A204.1 (cell line): ENCODE measurements around the gene DLGAP4.
"Not testable (repeated sequence)": the region's sequence is repeated elsewhere in the genome, so short reads cannot be mapped to it uniquely, and the experiment has no call there.

Experiments
- FAIRE-seq: peaks from 2 replicates; lab custom pipeline; 2012; peaks lifted over from hg19 to GRCh38; lab: Jason Lieb, UNC

The DLGAP4 gene

DNA sequence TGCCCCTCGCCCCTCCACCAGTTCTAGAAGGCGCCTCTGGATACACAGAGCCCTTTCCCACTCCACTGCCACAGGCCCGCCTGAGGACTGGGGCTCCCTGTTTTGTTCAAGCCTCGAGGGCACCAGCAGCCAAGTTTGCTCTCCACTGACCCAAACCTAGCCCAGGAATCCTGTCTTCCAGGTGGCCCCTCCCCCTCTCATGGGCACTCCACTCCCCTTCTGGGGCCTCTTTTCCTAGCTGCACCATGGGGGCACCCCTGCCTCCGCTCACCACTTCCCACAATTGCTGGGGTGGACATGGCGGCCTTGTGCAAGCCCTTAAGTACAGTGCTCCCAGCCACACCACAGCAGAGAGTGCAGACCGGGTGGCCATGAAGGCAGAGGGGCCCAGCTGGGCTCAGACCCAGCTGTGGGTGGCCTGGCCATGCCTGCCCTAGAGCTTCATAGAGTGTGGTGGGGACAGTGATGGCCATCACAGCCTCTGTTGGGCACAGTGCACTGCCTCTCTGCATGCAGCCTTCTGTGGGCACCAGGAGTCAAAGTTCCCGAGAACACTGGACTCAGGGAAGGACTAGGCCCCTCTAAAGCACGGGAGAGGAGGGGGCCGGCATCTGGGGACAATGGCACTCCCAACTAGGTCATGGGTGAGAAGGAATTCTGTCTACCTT lies 236.5 kb downstream of the DLGAP4 start:
- FAIRE-seq = no peak

DNA sequence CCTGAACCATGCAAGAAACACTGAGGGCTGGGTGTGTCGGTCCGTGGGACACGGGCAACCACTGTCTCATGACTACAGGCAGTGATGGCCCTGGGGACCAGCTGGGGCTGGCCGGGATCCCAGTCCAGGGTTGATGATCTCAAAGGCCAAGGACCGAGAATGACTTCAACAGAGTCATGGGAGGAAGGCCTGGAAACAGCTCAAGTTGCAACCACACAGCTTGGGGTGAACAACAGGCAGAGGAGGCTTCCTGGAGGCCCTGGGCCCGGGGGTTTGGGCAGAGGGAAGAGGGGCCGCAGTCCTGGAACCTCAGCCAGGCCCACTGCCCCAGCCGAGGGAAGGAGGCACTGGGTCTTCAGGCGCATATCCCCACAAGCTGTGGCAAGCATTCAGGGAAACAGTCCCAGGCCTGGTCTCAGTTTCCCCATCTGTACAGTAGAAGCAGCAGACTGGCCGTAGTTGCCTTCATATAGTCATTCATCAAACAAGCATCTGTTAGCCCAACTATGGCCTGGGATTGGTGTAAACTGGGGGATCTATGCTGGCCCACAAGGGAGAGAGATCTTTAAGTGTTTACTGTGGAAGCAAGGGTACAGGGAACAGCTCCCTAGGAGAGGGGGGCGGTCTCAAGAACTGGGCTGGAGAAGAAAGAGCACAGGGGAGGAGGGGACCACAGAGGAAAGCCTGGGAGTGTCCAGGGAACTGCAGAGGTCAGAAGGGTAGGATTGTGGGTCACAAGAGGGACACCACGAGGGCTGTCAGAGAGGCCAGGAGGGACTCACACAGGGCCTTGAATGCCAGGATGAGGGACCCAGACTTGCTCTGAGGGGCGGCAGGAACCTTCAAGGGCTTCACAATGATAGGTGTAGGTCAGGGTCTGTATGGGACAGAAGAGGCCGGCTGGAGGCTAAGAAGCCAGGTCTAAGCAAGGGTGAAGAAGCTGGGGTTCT lies 237.3 kb downstream of the DLGAP4 start:
- FAIRE-seq = no peak

DNA sequence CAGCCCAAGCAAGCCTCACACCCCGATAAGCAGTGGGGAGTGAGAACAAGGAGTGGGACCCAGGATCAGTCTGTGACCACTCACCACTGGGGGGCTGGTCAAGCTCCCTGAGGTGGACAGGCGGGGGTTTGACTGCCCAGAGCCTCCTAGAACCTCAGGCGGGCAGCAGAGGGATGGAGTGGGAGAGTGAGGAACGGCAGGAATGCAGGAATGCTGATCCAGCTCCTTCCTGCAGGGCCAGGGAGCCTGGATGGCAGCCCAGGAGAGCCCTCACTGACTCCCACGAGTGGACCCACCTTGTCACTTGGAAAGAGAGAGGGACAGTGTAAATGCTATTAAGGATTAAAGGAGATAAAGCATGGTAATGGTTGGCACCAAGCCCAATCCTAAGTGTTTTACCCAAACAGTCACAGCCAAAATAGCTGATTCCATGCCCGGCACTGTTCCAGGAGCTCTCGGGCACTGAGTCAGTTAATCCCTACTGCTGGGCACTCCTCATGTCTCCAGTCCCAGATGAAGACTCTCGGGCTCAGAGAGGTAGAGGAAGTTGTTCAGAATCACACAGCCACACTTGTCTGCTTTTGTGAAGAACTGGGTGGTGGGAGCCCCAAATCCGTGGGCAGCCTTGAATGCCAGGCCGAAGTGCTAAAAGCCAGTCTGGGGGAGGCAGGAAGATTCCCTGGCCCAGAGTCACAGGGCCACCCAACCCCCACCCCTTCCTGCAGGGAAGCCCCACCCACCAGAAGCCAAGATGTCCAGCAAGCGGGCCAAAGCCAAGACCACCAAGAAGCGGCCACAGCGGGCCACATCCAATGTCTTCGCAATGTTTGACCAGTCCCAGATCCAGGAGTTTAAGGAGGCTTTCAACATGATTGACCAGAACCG lies 238.2 kb downstream of the DLGAP4 start:
- no peak for FAIRE-seq

DNA sequence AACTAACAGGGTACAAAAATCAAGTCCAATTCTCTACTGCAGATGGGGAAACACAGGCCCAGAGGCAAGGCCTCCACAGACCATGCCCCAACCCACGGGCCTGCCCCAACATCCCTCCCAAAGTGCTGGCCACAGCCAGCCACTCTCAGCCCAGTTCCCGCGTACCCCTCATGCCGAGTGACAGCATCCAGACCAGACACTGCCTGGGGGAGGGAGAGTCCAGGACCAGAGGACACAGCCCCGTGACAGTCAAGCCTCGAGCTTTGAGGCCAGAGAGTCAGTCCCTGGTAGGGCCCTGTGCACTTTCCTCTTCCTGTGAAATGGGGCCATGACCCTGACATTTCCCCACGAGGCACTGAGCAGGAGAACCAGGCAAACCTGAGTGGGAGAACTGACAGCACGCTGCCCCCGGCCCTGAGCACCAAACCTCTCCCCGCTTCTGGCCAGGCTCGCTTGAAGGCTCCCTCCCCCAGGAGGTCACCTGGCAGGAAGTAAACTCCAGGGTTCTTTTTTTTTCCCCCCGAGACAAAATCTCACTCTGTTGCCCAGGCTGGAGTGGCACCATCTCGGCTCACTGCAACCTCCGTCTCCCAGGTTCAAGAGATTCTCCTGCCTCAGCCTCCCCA lies 240.1 kb downstream of the DLGAP4 start:
- FAIRE-seq = no peak

DNA sequence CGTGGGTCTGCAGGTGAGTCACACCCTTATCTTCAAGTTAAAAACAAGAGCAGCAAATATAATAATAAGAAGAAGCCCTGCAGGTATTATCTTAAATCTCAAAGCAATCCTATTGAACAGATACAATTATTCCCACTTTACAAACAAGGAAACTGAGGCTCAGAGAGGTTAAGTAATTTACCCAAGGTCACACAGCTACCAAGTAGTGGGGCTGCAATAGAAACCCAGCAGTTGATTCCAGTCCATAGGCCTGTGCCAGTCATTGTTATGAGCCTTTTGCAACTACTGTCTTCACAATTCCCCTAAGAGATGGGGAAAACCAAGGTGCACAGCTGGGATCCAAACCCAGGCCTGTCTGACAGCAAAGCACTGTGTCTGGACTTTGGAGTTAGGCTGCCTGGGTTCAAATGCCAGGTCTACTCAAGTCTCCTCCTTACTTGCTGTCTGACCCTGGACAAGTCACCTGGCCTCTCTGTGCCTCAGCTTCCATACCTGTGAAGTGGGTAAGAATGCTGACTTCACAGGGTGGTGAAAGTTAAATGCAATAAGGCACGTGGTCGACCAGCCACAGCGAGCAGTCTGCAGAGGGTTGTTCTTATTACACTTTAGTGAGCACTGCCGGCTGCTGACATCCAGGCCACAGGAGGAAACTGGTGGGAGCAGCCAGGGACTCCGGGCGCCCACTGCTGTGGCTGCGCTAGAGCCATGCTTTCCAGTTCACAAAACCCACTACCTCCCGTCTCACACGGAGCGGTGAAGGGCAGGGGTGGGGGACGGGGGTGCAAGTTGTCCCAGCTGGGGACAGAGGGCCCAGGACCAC lies 241.3 kb downstream of the DLGAP4 start:
- no peak for FAIRE-seq

DNA sequence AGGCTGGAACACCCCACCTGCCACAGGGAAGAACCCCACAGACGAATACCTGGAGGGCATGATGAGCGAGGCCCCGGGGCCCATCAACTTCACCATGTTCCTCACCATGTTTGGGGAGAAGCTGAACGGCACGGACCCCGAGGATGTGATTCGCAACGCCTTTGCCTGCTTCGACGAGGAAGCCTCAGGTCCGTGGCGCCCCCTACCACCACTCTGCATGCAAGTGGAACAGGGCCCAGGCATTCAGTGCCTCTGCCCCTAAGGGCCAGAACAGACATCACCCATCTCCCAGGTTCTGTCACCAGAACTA lies 241.8 kb downstream of the DLGAP4 start:
- FAIRE-seq = no peak

DNA sequence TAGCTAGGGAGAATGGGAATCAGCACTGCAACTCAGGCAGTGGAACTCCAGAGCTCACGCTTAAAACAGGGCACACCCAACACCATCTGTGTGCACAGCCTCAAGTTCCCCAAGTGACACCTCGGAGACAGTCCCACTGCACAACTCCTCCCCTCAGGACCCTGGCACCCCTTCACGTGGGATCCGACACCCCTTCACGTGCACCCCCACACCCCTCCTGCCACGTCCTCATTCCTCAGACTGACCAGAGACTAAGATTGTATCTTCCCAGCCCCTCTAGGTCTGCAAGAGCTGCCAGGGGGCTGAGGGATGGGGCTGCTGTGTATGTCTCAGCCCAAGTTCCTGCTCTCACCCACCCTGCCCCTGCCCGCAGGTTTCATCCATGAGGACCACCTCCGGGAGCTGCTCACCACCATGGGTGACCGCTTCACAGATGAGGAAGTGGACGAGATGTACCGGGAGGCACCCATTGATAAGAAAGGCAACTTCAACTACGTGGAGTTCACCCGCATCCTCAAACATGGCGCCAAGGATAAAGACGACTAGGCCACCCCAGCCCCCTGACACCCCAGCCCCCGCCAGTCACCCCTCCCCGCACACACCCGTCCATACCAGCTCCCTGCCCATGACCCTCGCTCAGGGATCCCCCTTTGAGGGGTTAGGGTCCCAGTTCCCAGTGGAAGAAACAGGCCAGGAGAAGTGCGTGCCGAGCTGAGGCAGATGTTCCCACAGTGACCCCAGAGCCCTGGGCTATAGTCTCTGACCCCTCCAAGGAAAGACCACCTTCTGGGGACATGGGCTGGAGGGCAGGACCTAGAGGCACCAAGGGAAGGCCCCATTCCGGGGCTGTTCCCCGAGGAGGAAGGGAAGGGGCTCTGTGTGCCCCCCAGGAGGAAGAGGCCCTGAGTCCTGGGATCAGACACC lies 242.8 kb downstream of the DLGAP4 start:
- FAIRE-seq = no peak

DNA sequence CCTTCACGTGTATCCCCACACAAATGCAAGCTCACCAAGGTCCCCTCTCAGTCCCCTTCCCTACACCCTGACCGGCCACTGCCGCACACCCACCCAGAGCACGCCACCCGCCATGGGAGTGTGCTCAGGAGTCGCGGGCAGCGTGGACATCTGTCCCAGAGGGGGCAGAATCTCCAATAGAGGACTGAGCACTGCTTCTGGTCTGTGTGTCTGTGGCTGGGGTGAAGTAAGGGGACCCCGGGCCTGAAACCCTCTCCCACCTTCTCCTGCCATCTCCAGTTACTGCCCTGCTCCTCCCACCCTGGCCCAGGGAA lies 243.4 kb downstream of the DLGAP4 start:
- FAIRE-seq = no peak

DNA sequence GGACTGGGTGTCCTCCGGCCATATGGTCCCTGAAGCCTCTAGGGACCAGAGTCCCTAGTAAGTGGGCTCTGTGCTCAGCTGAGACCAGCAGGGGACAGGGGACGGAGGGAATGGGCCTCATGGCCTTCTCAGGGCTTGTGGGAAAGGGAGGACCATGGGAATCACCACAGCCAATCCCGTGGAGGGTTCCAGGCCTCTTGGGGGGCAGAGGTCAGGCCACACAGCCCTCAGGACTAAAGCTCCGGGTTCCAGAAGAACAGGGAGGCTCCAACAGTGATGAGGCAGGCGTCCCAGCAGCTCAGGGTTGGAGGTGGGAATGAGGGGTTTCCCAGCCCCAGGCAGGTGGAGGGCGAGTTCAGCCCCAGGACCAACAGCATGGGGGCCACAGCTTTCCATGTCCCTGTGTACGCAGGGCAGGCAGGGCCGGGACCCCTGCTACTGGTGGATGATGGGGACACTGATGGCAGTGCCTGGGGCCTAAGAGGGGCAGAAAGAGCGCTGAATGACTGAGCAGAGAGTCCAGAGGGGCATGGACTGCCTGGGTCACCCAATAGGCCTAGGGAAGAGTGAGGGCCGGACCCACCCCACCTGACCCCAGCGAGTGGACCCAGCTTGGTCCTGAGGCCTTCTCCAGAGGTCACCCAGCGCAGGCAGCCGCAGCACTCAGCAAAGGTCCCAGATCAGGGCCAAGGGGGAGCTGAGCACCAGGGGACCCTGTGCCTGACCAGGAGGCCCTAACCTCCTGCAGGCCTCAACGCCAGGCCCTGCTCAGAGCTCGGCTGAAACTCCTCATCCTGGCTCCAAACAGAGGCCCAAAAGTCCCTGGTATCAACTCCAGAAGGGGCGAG lies 244.0 kb downstream of the DLGAP4 start:
- FAIRE-seq = no peak

DNA sequence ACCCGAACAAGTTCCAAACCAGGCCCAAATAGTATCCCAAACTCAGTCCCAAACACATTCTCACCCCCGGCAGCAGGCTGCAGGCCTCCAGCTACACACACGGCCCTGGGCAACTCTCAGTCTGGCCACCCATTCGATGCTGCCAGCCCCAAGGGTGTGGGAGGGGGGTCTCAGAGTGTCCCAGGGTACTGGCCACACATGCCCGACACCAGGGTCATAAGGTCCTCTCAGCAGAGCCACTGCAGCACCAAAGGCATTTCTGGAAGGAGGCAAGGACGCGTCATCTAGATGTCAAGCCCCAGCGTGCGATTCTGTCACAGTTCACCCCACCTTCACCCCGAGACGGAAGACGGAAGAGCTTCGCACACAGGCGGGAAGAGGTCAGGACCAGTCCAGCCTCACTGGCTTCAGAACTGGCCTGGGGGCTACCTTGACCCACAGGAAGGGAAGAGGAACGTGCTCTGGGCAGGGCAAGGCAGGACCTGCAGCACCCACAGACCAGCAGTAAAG lies 244.7 kb downstream of the DLGAP4 start:
- no peak for FAIRE-seq

DNA sequence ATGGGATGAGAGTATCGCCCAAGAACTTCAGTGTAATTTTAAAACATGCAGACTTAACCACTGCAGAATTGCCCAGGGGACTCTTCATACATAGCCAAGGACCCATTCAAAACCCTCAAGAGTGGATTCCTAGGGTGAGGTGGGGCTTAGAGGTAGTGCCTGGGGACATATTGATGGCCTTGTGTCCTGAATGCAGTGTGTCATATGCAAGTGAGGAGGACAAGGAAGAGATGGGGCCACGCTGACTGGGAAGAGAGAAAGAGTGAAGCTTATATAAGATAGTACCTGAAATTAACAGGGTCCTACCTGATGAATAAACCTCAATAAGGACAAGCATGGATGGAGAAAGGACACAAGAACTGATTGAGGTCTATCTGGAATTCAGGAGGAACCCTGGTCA lies 249.1 kb downstream of the DLGAP4 start:
- FAIRE-seq = no peak

DNA sequence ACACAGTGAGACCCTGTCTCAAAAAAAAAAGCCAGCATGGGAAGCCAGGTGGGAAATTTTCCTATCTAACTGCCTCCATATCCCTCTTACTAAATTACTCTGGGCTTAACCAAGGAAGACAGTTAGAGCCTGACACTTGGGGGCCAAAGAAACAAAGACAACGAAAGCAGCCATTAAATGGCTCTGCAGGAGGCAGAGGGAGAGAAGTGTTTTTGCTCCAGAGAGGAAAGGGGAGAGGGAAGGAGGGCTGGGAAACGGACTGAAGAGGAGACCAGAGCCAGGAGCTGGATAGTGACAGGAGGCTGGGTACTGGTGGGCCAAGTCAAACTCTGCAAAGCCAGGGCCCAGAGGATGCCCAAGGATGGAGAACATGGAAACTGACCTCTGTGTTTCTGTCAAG lies 256.6 kb downstream of the DLGAP4 start:
- FAIRE-seq = no peak

DNA sequence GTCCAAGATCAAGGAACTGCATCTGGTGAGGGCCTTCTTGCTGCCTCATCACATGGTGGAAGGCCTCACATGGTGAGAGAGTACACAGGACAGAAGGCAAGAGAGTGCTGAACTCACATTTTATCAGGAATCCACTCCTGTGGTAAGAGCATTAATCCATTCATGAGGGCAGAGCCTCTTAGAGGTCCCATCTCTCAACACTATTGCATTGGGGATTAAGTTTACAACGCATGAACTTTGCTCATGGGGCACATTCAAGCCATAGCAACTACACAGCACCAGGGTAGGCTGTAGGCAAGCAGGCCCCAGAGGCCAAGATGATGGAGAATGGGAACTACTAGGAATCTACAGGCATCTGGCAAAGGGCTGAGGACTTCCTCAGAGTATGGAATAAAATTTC lies 257.2 kb downstream of the DLGAP4 start:
- no peak for FAIRE-seq

DNA sequence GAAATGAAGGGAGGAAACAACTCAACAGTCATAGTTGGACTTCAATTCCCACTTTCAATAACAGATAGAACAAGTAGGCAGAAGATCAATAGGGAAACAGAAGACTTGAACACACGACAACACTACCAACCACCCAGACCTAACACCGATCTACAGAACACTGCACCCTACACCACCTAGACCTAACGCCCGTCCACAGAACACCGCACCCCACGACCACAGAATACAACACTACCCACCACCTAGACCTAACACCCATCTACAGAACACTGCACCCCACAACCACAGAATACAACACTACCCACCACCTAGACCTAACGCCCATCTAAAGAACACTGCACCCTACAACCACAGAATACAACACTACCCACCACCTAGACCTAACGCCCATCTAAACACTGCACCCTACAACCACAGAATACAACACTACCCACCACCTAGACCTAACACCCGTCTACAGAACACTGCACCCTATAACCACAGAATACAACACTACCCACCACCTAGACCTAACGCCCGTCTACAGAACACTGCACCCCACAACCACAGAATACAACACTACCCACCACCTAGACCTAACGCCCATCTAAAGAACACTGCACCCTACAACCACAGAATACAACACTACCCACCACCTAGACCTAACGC lies 258.1 kb downstream of the DLGAP4 start:
- FAIRE-seq = not testable (repeated sequence)

DNA sequence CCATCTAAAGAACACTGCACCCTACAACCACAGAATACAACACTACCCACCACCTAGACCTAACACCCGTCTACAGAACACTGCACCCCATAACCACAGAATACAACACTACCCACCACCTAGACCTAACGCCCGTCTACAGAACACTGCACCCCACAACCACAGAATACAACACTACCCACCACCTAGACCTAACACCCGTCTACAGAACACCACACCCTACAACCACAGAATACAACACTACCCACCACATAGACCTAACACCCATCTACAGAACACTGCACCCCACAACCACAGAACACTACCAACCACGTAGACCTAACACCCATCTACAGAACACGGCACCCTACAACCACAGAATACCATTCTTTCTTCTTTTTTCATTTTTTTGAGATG lies 258.6 kb downstream of the DLGAP4 start:
- not testable (repeated sequence) for FAIRE-seq

DNA sequence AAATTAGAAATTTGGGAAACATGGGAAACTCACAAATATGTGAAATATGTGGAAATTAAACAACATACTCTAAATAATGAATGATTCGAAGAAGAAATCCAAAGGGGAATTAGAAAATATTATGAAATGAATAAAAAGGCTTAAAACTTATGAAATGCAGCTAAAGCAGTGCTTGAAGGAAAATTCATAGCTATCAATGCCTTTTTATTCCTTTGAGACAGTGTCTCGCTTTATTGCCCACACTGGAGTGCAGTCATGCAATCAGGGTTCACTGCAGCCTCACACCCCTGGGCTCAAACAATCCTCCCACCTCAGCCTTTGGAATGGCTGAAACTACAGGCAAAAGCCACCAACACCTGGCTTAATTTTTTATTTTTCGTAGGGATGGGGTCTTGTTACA lies 259.4 kb downstream of the DLGAP4 start:
- no peak for FAIRE-seq

DNA sequence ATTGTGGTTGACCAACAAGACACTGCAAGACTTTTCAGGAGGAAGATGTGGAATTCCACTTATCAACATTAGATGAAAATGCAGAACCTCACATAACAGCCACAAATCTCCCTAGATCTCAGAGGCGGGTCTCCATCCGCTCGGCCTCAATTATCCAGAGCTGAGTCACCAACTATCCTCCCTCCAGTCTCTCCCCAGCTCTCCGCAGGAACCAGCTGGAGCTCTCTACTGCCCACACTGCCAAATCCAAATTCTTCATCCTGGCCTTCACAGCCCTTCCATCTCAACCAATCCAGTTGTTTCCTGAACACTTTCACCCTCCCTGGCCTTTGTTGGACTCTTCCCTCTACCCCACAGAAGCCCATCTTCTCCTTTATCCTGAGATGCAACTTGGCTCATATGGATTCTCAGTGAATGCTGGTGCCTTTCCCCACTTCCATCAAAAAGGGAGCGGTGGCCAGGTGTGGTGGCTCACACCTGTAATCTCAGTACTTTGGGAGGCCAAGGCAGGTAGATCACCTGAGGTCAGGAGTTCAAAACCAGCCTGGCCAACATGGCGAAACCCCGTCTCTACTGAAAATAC lies 263.8 kb downstream of the DLGAP4 start:
- FAIRE-seq = no peak
